Spleen (tissue), 7 donors: ENCODE results near the gene ATL2.

Experiments
- POLR2A ChIP-seq, 3 donors: fragments of 450-650 bp; IDR thresholded peaks; one replicate each; pipeline ENCODE4 v1.5.1; 2017; ENCODE audit warnings: antibody characterized with exemption in 3 of 3, mild to moderate bottlenecking in 1 of 3
- POLR2AphosphoS5 ChIP-seq, 3 donors: sonication (generic); formaldehyde crosslinking; IDR thresholded peaks; one replicate each; pipeline ENCODE4 v1.5.1; 2017; ENCODE audit warnings: antibody characterized with exemption in 3 of 3
- TF ChIP-seq, protein P1 (sequence below), 11 experiments: fragments of 200-600 bp in 7 of 11; fragments of 450-650 bp in 4 of 11; sonication (generic) in 4 of 11; IDR thresholded peaks in 8 of 11; conservative IDR thresholded peaks in 3 of 11; 1 replicate in 7 of 11; 2 replicates in 4 of 11; pipeline versions ENCODE4 v1.4.0 to v1.8.0; 2016 to 2021; ENCODE audit warnings: antibody characterized with exemption in 11 of 11, inconsistent platforms in 4 of 11, mild to moderate bottlenecking in 1 of 11
- donor health status: DM: no; HTN: no; CAD: no; lungs with moderate emphysema.
- donor health status: DM: no; HTN: no; CAD: no.
- donor health status: DM: no; HTN: no; CAD: no.

DNA sequence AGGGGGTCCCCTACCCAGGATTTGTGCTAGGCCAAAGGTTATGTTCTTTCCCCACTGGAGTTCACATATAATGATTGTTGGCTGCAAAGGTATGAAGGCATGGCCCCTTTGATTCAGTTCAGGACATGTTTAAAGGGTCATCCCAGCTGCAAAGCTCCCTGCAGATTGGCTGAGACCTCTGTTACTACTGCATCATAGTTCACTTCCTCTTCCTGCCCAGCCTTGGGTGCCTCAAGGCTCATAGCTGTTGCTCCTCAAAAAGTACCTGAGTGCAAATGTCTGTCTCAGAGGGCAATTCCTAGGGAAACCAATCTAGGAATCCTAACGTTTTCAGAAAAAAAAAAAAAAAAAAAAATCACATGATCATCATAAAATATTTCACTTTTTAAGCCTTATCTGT, 125.1 kb downstream of the ATL2 start:
- TF ChIP-seq, protein P1, sequence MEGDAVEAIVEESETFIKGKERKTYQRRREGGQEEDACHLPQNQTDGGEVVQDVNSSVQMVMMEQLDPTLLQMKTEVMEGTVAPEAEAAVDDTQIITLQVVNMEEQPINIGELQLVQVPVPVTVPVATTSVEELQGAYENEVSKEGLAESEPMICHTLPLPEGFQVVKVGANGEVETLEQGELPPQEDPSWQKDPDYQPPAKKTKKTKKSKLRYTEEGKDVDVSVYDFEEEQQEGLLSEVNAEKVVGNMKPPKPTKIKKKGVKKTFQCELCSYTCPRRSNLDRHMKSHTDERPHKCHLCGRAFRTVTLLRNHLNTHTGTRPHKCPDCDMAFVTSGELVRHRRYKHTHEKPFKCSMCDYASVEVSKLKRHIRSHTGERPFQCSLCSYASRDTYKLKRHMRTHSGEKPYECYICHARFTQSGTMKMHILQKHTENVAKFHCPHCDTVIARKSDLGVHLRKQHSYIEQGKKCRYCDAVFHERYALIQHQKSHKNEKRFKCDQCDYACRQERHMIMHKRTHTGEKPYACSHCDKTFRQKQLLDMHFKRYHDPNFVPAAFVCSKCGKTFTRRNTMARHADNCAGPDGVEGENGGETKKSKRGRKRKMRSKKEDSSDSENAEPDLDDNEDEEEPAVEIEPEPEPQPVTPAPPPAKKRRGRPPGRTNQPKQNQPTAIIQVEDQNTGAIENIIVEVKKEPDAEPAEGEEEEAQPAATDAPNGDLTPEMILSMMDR (IDR thresholded peaks at IDR 0.05 in 8 of 11, conservative IDR thresholded peaks at IDR 0.05 in 3 of 11): no peak
- no peak for TF ChIP-seq POLR2A (IDR thresholded peaks at IDR 0.05)
- no peak for TF ChIP-seq POLR2AphosphoS5 (IDR thresholded peaks at IDR 0.05)
